ENCODE data around the gene TANGO2. TPM values are rescaled to one million over a fixed set of nuclear protein-coding genes. Genes with fewer than 3 reads are reported as not detected.

Gene TANGO2
- total and polyA plus RNA-seq, 2 of the 8 experiments (the other 6 are each of a cell fraction or from before 2014, with no cell fraction given): 10.1 to 18.4 TPM

- H3K27ac ChIP-seq (ENCODE audit: low read depth, low read length): no peak overlapping the region
- WGBS, 2 experiments (ENCODE audit: extremely low coverage in 1 of 2, insufficient coverage in 1 of 2, insufficient read length in 1 of 2, insufficient replicate concordance in 2 of 2, low coverage in 1 of 2, low lambda C conversion rate in 2 of 2, missing lambda C conversion rate in 1 of 2): 96% methylated on average over 18 of the region's 20 CpGs; no CpG with 5 or more reads in 1 of the 2 experiments
- no peak overlapping the region for H2BK20ac ChIP-seq (ENCODE audit: low read length)
- peaks cover 4% of the 10 kb centered on the region for H3K23me2 ChIP-seq (ENCODE audit: low read depth, low read length)
- no peaks in the 10 kb centered on the region for H3K9me3 ChIP-seq (ENCODE audit: insufficient read depth in 2 of 2, low read depth in 1 of 2, low read length in 1 of 2)
- no peak overlapping the region for H3K18ac ChIP-seq (ENCODE audit: extremely low read depth, low read length)
- peaks cover 4 to 6% of the 10 kb centered on the region in 2 experiments for H4K20me1 ChIP-seq (replicated peaks in 1 of 2; ENCODE audit: control insufficient read depth in 1 of 2, insufficient read depth in 2 of 2, low read length in 2 of 2)
- no peaks in the 10 kb centered on the region for H3K79me2 ChIP-seq (ENCODE audit: control insufficient read depth in 1 of 2, insufficient read depth in 2 of 2, low read length in 2 of 2)
- H3K27me3 ChIP-seq (replicated peaks in 1 of 4; ENCODE audit: control insufficient read depth in 3 of 4, extremely low read depth in 1 of 4, insufficient read depth in 3 of 4, low read length in 3 of 4): peaks cover 0 to 14% (median 10%) of the 10 kb centered on the region in 4 experiments; a peak in 5 of 7 replicates
- no peak overlapping the region for H2AK5ac ChIP-seq (ENCODE audit: low read depth, low read length)
- ChIA-PET CTCF (ENCODE audit: partially characterized antibody) (interaction anchor here (0.7 to 10.7 kb wide), 7 partner anchors 13 to 222 kb away, joined by 3 to 369 read pairs (median 25); partner anchors contain the start of gene TANGO2), POLR2A (ENCODE audit: partially characterized antibody) (interaction anchor here (0.7 to 1.7 kb wide), 4 partner anchors 20 to 70 kb away, joined by 3 to 6 read pairs (median 4); no protein-coding TSS in a partner anchor)
- H3K9ac ChIP-seq (replicated peaks in 1 of 4; ENCODE audit: extremely low read depth in 1 of 4, low read depth in 3 of 4, low read length in 3 of 4): no peak overlapping the region
- no peak overlapping the region for H2AFZ ChIP-seq (ENCODE audit: low read length)
- TF ChIP-seq CHD2 (IDR thresholded peaks at IDR 0.05; ENCODE audit: low read length) (no peak), YY1 (IDR thresholded peaks at IDR 0.05; ENCODE audit: low read depth, low read length) (no peak), RFX5 (IDR thresholded peaks at IDR 0.05; ENCODE audit: borderline replicate concordance, low read depth, low read length) (no peak), RNF2 (IDR thresholded peaks at IDR 0.05; ENCODE audit: borderline replicate concordance, low read depth, low read length, missing control alignments, poor library complexity, severe bottlenecking) (no peak), SRF (IDR thresholded peaks at IDR 0.05; ENCODE audit: low read depth, low read length) (no peak), MAFK (IDR thresholded peaks at IDR 0.05; ENCODE audit: low read depth, low read length) (no peak), BACH1 (IDR thresholded peaks at IDR 0.05; ENCODE audit: low read length) (no peak), BCL11A (IDR thresholded peaks at IDR 0.05; ENCODE audit: low read depth in 2 of 2, low read length in 2 of 2) (no peak), SP2 (IDR thresholded peaks at IDR 0.05; ENCODE audit: low read length) (no peak)
- H4K91ac ChIP-seq (replicated peaks; ENCODE audit: insufficient read length, low read length): no peak overlapping the region
- peaks cover 0 to 2% (median 0%) of the 10 kb centered on the region in 4 experiments; a peak in 2 of 7 replicates for H3K4me1 ChIP-seq (replicated peaks in 1 of 4; ENCODE audit: control insufficient read depth in 3 of 4, insufficient read depth in 4 of 4, low read length in 3 of 4)
- no peak overlapping the region for H2BK120ac ChIP-seq (replicated peaks; ENCODE audit: low read depth, low read length)
- FAIRE-seq: no peak
- no peak overlapping the region; the same call in 1 of the 2 replicates for H2BK5ac ChIP-seq (ENCODE audit: low read depth, low read length)
- H3K23ac ChIP-seq (ENCODE audit: insufficient read length): no peak overlapping the region
- H2BK12ac ChIP-seq (ENCODE audit: low read depth, low read length): no peak overlapping the region
- H3K56ac ChIP-seq (replicated peaks; ENCODE audit: insufficient read length, low read depth, low read length): no peak overlapping the region
- no peaks in the 10 kb centered on the region for H3K36me3 ChIP-seq (ENCODE audit: control insufficient read depth in 2 of 4, insufficient read depth in 4 of 4, low read length in 3 of 4)
- no peak overlapping the region for H3K14ac ChIP-seq (ENCODE audit: insufficient read length)
- H4K8ac ChIP-seq (ENCODE audit: extremely low read depth, insufficient read depth, low read length): no peak overlapping the region
- H3K4ac ChIP-seq (replicated peaks; ENCODE audit: insufficient read length, low read depth, low read length): no peak overlapping the region
- no peak overlapping the region for H3K4me2 ChIP-seq (ENCODE audit: insufficient read depth in 1 of 2, low read depth in 2 of 2, low read length in 2 of 2)
- peaks cover 3% of the 10 kb centered on the region; the same call in 1 of the 2 replicates for H3K79me1 ChIP-seq (ENCODE audit: low read depth, low read length)
- H3K4me3 ChIP-seq (ENCODE audit: extremely low read depth in 1 of 4, insufficient read depth in 2 of 4, low read depth in 3 of 4, low read length in 4 of 4): no peak overlapping the region
- H2BK15ac ChIP-seq (ENCODE audit: low read length): no peak overlapping the region
- no peak for DNase-seq (ENCODE audit: low read depth in 1 of 2, low spot score in 2 of 2)
- H4K5ac ChIP-seq (ENCODE audit: insufficient read length, low read depth, low read length): no peak overlapping the region
These were observed 9.6 kb upstream of the TANGO2 start for GRCh38 chr22:20011123-20011992.

Data from H1 (cell line).